Loucy (cell line): ENCODE measurements around the gene PCYT1A.

Source experiments
- EZH2phosphoT487 ChIP-seq: fragments of 200-600 bp; IDR thresholded peaks from 2 replicates; pipeline ENCODE4 v1.6.1; 2018; ENCODE audit warnings: antibody characterized with exemption, mild to moderate bottlenecking, moderate library complexity, borderline replicate concordance
- TF ChIP-seq, protein P1 (sequence below): fragments of 200-600 bp; sonication (generic); conservative IDR thresholded peaks from 2 replicates; pipeline ENCODE4 v1.5.1; 2014; ENCODE audit warnings: mild to moderate bottlenecking, antibody characterized with exemption, low read length

DNA sequence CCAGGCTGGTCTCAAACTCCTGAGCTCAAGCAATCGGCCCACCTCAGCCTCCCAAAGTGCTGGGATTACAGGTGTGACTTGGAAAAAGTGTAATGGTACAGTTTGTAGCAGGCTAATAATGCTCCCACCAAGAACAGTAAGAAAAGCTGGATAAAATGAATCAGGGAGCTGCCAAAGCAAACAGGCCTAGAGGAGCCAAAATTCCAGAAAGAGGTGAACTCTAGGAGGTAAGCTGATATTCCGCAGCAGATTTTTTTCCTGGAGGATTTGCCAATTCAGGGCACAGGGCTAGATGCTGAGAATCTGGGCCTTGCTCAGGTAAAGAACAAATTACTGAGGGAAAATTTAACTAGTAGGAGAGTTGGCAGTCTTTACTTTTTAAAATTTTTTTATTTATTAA lies 11.0 kb upstream of the PCYT1A start:
- TF ChIP-seq, protein P1, sequence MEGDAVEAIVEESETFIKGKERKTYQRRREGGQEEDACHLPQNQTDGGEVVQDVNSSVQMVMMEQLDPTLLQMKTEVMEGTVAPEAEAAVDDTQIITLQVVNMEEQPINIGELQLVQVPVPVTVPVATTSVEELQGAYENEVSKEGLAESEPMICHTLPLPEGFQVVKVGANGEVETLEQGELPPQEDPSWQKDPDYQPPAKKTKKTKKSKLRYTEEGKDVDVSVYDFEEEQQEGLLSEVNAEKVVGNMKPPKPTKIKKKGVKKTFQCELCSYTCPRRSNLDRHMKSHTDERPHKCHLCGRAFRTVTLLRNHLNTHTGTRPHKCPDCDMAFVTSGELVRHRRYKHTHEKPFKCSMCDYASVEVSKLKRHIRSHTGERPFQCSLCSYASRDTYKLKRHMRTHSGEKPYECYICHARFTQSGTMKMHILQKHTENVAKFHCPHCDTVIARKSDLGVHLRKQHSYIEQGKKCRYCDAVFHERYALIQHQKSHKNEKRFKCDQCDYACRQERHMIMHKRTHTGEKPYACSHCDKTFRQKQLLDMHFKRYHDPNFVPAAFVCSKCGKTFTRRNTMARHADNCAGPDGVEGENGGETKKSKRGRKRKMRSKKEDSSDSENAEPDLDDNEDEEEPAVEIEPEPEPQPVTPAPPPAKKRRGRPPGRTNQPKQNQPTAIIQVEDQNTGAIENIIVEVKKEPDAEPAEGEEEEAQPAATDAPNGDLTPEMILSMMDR = no peak
- TF ChIP-seq EZH2phosphoT487 = no peak
